HepG2 (cell line): ENCODE measurements around the gene ZNF507. TPM values are rescaled to one million over a fixed set of nuclear protein-coding genes. Genes with fewer than 3 reads are reported as not detected.

Experiments
- AGO1 ChIP-seq: fragments of 200-400 bp; formaldehyde crosslinking; IDR thresholded peaks from 2 replicates; pipeline ENCODE4 v1.6.1; 2017; ENCODE audit warnings: mild to moderate bottlenecking, low read depth, low read length, moderate library complexity; ENCODE audit not compliant: poor library complexity, severe bottlenecking
- ERF ChIP-seq: IDR thresholded peaks from 2 replicates; pipeline ENCODE4 v1.6.1; 2018; ENCODE audit warnings: missing biosample characterization, missing genetic modification reagents
- HMG20B ChIP-seq: conservative IDR thresholded peaks from 2 replicates; pipeline ENCODE4 v1.6.1; 2016; ENCODE audit warnings: missing genetic modification reagents, missing compliant biosample characterization
- HNF4A ChIP-seq: sonication (generic); formaldehyde crosslinking; IDR thresholded peaks from 2 replicates; pipeline ENCODE4 v1.4.0; 2020; ENCODE audit warnings: missing genetic modification reagents
- KDM3A ChIP-seq: IDR thresholded peaks from 2 replicates; pipeline ENCODE4 v1.6.1; 2018; ENCODE audit warnings: low read depth, missing compliant biosample characterization
- MATR3 ChIP-seq: sonication (generic); formaldehyde crosslinking; IDR thresholded peaks from 2 replicates; pipeline ENCODE4 v1.4.0; 2020; ENCODE audit warnings: missing genetic modification reagents
- NFE2L1 ChIP-seq: sonication (generic); formaldehyde crosslinking; IDR thresholded peaks from 2 replicates; pipeline ENCODE4 v1.4.0; 2020; ENCODE audit warnings: missing genetic modification reagents, mild to moderate bottlenecking, borderline replicate concordance
- NFKB2 ChIP-seq: sonication (generic); formaldehyde crosslinking; IDR thresholded peaks from 2 replicates; pipeline ENCODE4 v1.4.0; 2020; ENCODE audit warnings: missing genetic modification reagents, borderline replicate concordance
- NRL ChIP-seq: sonication (generic); formaldehyde crosslinking; IDR thresholded peaks from 2 replicates; pipeline ENCODE4 v1.5.0; 2020; ENCODE audit warnings: missing genetic modification reagents, mild to moderate bottlenecking, moderate library complexity, borderline replicate concordance
- POGZ ChIP-seq: sonication (generic); formaldehyde crosslinking; IDR thresholded peaks from 2 replicates; pipeline ENCODE4 v1.4.0; 2020; ENCODE audit warnings: mild to moderate bottlenecking, missing genetic modification reagents
- RARA ChIP-seq: IDR thresholded peaks from 2 replicates; pipeline ENCODE4 v1.6.1; 2016; ENCODE audit warnings: missing genetic modification reagents, missing compliant biosample characterization
- SNRNP70 ChIP-seq: fragments of 200-400 bp; formaldehyde crosslinking; IDR thresholded peaks from 2 replicates; pipeline ENCODE4 v1.6.1; 2017; ENCODE audit warnings: mild to moderate bottlenecking, low read depth, low read length, moderate library complexity
- SOX6 ChIP-seq, 2 experiments: fragments of 450-650 bp in 1 of 2; sonication (generic) in 1 of 2; formaldehyde crosslinking in 1 of 2; IDR thresholded peaks; 2 replicates each; pipeline versions ENCODE4 v1.4.0 to v1.6.1; 2017 to 2020; ENCODE audit warnings: antibody characterized with exemption in 1 of 2, mild to moderate bottlenecking in 1 of 2, missing genetic modification reagents in 1 of 2
- SUZ12 ChIP-seq: fragments of 150-350 bp; IDR thresholded peaks from 2 replicates; pipeline ENCODE4 v1.6.1; 2014; ENCODE audit warnings: low read depth, low read length
- TAF1 ChIP-seq: sonication (generic); formaldehyde crosslinking; IDR thresholded peaks from 2 replicates; pipeline ENCODE4 v1.4.0; 2020; ENCODE audit warnings: missing genetic modification reagents
- TCF7 ChIP-seq: sonication (generic); IDR thresholded peaks from 2 replicates; pipeline ENCODE4 v1.6.1; 2016; ENCODE audit warnings: antibody characterized with exemption, low read depth
- XBP1 ChIP-seq: sonication (generic); formaldehyde crosslinking; IDR thresholded peaks from 2 replicates; pipeline ENCODE4 v1.5.0; 2020; ENCODE audit warnings: missing genetic modification reagents
- ZC3H13 ChIP-seq: sonication (generic); formaldehyde crosslinking; IDR thresholded peaks from 2 replicates; pipeline ENCODE4 v1.8.1; 2023; ENCODE audit warnings: mild to moderate bottlenecking, missing genetic modification reagents, moderate library complexity
- ZNF292 ChIP-seq: sonication (generic); formaldehyde crosslinking; IDR thresholded peaks from 2 replicates; pipeline ENCODE4 v1.8.1; 2022; ENCODE audit warnings: mild to moderate bottlenecking, low read depth, missing genetic modification reagents, borderline replicate concordance
- ZNF510 ChIP-seq: sonication (generic); formaldehyde crosslinking; IDR thresholded peaks from 2 replicates; pipeline ENCODE4 v1.4.0; 2020; ENCODE audit warnings: low read depth, mild to moderate bottlenecking, missing genetic modification reagents
- ZNF670 ChIP-seq: sonication (generic); formaldehyde crosslinking; IDR thresholded peaks from 2 replicates; pipeline ENCODE4 v1.8.0; 2022; ENCODE audit warnings: mild to moderate bottlenecking, missing genetic modification reagents, borderline replicate concordance
- ZNF891 ChIP-seq: sonication (generic); formaldehyde crosslinking; IDR thresholded peaks from 2 replicates; pipeline ENCODE4 v1.5.0; 2020; ENCODE audit warnings: mild to moderate bottlenecking, missing genetic modification reagents
- ZUFSP ChIP-seq: sonication (generic); formaldehyde crosslinking; IDR thresholded peaks from 2 replicates; pipeline ENCODE4 v1.9.0; 2021; ENCODE audit warnings: missing genetic modification reagents, mild to moderate bottlenecking, borderline replicate concordance
- polyA plus RNA-seq, 8 experiments: library from polyadenylated mRNA; depleted of rRNA in 3 of 8; stranded (reverse) in 7 of 8; unstranded in 1 of 8; fragments of >200 nt; fragmentation: Illumina TruSeq in 4 of 8; extraction: Trizol in 4 of 8; gene quantifications; 2 replicates each; pipeline versions ENCODE4 v1.2.1 to v1.2.3, GENCODE V29; 2011 to 2016; ENCODE audit warnings: low read depth in 4 of 8, missing spikeins in 1 of 8, mixed read lengths in 1 of 8; ENCODE audit not compliant: insufficient read depth in 1 of 8
- total RNA-seq, 5 experiments: library from RNA; depleted of rRNA; stranded (reverse); fragments of >200 nt; fragmentation: Illumina TruSeq; extraction: Trizol; gene quantifications; 2 replicates each; pipeline ENCODE4 v1.2.3, GENCODE V29; 2016; ENCODE audit warnings: low read depth in 1 of 5
- TF ChIP-seq, protein P1 (sequence below): sonication (generic); formaldehyde crosslinking; IDR thresholded peaks from 2 replicates; pipeline ENCODE4 v1.4.0; 2020; ENCODE audit warnings: mild to moderate bottlenecking, missing genetic modification reagents, borderline replicate concordance
- TF ChIP-seq, protein P2 (sequence below): sonication (generic); formaldehyde crosslinking; IDR thresholded peaks from 2 replicates; pipeline ENCODE4 v1.4.0; 2020; ENCODE audit warnings: missing genetic modification reagents, borderline replicate concordance

Gene ZNF507
- total and polyA plus RNA-seq, 2 of the 13 experiments (the other 11 are each of a cell fraction or from before 2014, with no cell fraction given): 7.3 to 10.9 TPM

DNA sequence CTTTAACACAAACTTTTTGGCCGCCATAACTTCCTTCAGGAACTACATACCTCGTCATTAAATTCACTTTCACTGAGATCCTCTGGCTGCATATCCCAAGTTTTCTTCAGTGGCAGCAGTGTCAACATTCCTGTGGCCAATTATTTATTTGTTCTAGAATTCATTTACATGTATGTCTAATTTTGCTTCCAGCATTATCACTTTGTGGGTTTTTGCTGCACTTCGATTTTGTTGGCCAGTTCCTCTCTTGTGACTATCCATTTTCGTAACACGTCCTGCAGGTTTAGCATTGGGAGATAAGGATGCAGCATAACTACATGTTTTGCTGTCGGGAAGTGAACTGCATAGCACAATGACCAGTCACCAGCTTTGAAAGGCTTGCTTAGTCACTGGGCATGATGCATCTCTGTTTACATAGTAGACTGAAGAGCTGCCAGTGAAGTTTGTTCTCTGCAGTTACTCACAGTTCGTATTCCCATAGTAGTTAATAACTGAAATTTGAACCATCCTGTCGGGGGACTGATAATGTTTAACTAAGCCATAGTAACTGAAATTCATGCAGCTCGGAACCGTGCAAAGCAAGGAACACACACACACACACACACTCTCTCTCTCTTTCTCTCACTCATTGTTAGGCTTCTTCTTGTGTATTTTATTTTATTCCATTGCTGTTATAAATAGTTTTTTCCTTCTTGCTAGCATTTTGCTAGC is 28.3 kb downstream of the ZNF507 start (continued):
- TF ChIP-seq, protein P1, sequence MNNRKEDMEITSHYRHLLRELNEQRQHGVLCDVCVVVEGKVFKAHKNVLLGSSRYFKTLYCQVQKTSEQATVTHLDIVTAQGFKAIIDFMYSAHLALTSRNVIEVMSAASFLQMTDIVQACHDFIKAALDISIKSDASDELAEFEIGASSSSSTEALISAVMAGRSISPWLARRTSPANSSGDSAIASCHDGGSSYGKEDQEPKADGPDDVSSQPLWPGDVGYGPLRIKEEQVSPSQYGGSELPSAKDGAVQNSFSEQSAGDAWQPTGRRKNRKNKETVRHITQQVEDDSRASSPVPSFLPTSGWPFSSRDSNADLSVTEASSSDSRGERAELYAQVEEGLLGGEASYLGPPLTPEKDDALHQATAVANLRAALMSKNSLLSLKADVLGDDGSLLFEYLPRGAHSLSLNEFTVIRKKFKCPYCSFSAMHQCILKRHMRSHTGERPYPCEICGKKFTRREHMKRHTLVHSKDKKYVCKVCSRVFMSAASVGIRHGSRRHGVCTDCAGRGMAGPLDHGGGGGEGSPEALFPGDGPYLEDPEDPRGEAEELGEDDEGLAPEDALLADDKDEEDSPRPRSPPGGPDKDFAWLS (CRISPR knock-in tag): no peak
- TF ChIP-seq, protein P2, sequence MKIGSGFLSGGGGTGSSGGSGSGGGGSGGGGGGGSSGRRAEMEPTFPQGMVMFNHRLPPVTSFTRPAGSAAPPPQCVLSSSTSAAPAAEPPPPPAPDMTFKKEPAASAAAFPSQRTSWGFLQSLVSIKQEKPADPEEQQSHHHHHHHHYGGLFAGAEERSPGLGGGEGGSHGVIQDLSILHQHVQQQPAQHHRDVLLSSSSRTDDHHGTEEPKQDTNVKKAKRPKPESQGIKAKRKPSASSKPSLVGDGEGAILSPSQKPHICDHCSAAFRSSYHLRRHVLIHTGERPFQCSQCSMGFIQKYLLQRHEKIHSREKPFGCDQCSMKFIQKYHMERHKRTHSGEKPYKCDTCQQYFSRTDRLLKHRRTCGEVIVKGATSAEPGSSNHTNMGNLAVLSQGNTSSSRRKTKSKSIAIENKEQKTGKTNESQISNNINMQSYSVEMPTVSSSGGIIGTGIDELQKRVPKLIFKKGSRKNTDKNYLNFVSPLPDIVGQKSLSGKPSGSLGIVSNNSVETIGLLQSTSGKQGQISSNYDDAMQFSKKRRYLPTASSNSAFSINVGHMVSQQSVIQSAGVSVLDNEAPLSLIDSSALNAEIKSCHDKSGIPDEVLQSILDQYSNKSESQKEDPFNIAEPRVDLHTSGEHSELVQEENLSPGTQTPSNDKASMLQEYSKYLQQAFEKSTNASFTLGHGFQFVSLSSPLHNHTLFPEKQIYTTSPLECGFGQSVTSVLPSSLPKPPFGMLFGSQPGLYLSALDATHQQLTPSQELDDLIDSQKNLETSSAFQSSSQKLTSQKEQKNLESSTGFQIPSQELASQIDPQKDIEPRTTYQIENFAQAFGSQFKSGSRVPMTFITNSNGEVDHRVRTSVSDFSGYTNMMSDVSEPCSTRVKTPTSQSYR (CRISPR knock-in tag): peak; percentile 35; the same call in 1 of the 2 replicates
- peak; percentile 85 for TF ChIP-seq ERF (CRISPR knock-in tag)
- TF ChIP-seq POGZ (CRISPR knock-in tag): peak; percentile 67
- peak; percentile 93 for TF ChIP-seq ZNF292 (CRISPR knock-in tag)
- TF ChIP-seq ZNF510: no peak
- no peak for TF ChIP-seq SNRNP70
- no peak for TF ChIP-seq XBP1
- TF ChIP-seq TAF1 (CRISPR knock-in tag): no peak; the same call in 1 of the 2 replicates
- TF ChIP-seq HMG20B (CRISPR knock-in tag): peak; percentile 72; the same call in 1 of the 2 replicates
- no peak for TF ChIP-seq ZC3H13 (CRISPR knock-in tag)
- no peak for TF ChIP-seq ZNF891 (CRISPR knock-in tag)
- TF ChIP-seq MATR3 (CRISPR knock-in tag): no peak
- TF ChIP-seq HNF4A (CRISPR knock-in tag): peak; percentile 66
- TF ChIP-seq AGO1: no peak
- TF ChIP-seq NRL: no peak
- no peak for TF ChIP-seq ZNF670 (CRISPR knock-in tag)
- no peak for TF ChIP-seq KDM3A (CRISPR knock-in tag)
- peak; percentile 77 for TF ChIP-seq TCF7
- TF ChIP-seq ZUFSP (CRISPR knock-in tag): no peak
- no peak for TF ChIP-seq NFKB2
- TF ChIP-seq RARA (CRISPR knock-in tag): peak; percentile 86
- TF ChIP-seq SUZ12: no peak
- TF ChIP-seq NFE2L1: no peak
- no peak for TF ChIP-seq SOX6 (IDR thresholded peaks at IDR 0.05)
- TF ChIP-seq SOX6 (CRISPR knock-in tag; IDR thresholded peaks at IDR 0.05): peak; percentile 92
